B cell (primary cell): Measurements from ENCODE around the gene FRMD4A. TPM values are rescaled to one million over a fixed set of nuclear protein-coding genes. Genes with fewer than 3 reads are reported as not detected.

ENCODE experiments used
- ATAC-seq: fragments of 200-7000 bp; cut with Tn5 transposase; one replicate; pipeline ENCODE4 v1.10.0; 2021; ENCODE audit warnings: low read depth, mild to moderate bottlenecking, moderate number of reproducible peaks, moderate library complexity
- CTCF ChIA-PET: fragments of 350-600 bp; sonication (Branson Sonifier 250); formaldehyde crosslinking; loops from one replicate; lab custom pipeline; 2021; ENCODE audit warnings: antibody characterized with exemption, inconsistent platforms; lab: Charles Lee
- POLR2A ChIA-PET: fragments of 350-600 bp; sonication (Branson Sonifier 250); formaldehyde crosslinking; loops from one replicate; lab custom pipeline; 2021; ENCODE audit warnings: antibody characterized with exemption; lab: Charles Lee
- DNase-seq: peaks from one replicate; pipeline ENCODE4 v3.0.0; 2013
- H2AFZ ChIP-seq: 2 replicates; pipeline ENCODE4 v1.6.1; 2012; ENCODE audit warnings: mild to moderate bottlenecking, low read depth, low read length; ENCODE audit not compliant: insufficient read depth, poor library complexity, severe bottlenecking
- H3K27ac ChIP-seq, 2 donors: 1 replicate in 1 of 2; 2 replicates in 1 of 2; pipeline ENCODE4 v1.5.1; 2012 to 2013; ENCODE audit warnings: low read length in 2 of 2, mild to moderate bottlenecking in 2 of 2, moderate library complexity in 1 of 2
- H3K27me3 ChIP-seq, 4 experiments: fragments of 200-600 bp in 1 of 4; sonication (generic) in 1 of 4; replicated peaks in 1 of 4; 1 replicate in 2 of 4; 2 replicates in 2 of 4; pipeline versions ENCODE4 v1.6.1 to v1.7.0; 2013 to 2016; ENCODE audit warnings: low read length in 3 of 4, mild to moderate bottlenecking in 2 of 4, mixed read lengths in 1 of 4, moderate library complexity in 1 of 4; ENCODE audit not compliant: insufficient read depth in 4 of 4, control insufficient read depth in 3 of 4; ENCODE audit errors: control extremely low read depth in 1 of 4
- H3K36me3 ChIP-seq, 2 experiments: replicated peaks in 1 of 2; 1 replicate in 1 of 2; 2 replicates in 1 of 2; pipeline versions ENCODE4 v1.6.1 to v1.7.1; 2013; ENCODE audit warnings: low read length in 1 of 2; ENCODE audit not compliant: insufficient read depth in 2 of 2, control insufficient read depth in 1 of 2; ENCODE audit errors: control extremely low read depth in 1 of 2, extremely low read depth in 1 of 2
- H3K4me1 ChIP-seq, 2 donors: fragments of 200-600 bp in 1 of 2; sonication (generic) in 1 of 2; 1 replicate in 1 of 2; 2 replicates in 1 of 2; pipeline versions ENCODE4 v1.5.1 to v1.6.1; 2013 to 2017; ENCODE audit warnings: low read length in 2 of 2; ENCODE audit not compliant: control insufficient read depth in 2 of 2, insufficient read depth in 2 of 2
- H3K4me2 ChIP-seq: replicated peaks from 2 replicates; pipeline ENCODE3; 2012; ENCODE audit warnings: mild to moderate bottlenecking, low read depth, low read length; ENCODE audit not compliant: poor library complexity, severe bottlenecking
- H3K4me3 ChIP-seq, 5 experiments: fragments of 200-600 bp in 1 of 5; sonication (generic) in 1 of 5; 1 replicate in 3 of 5; 2 replicates in 2 of 5; pipeline versions ENCODE4 v1.5.1 to v1.7.0; 2011 to 2016; ENCODE audit warnings: low read length in 4 of 5, mild to moderate bottlenecking in 4 of 5, low read depth in 2 of 5, control low read depth in 1 of 5, moderate library complexity in 1 of 5; ENCODE audit not compliant: insufficient read depth in 1 of 5; ENCODE audit errors: control extremely low read depth in 1 of 5, extremely low read depth in 1 of 5
- H3K79me2 ChIP-seq: fragments of 200-600 bp; sonication (generic); one replicate; pipeline ENCODE4 v1.6.0; 2016; ENCODE audit warnings: low read length; ENCODE audit not compliant: control insufficient read depth, insufficient read depth
- H3K9ac ChIP-seq: fragments of 200-600 bp; sonication (generic); 2 replicates; pipeline ENCODE4 v1.6.1; 2017; ENCODE audit warnings: mild to moderate bottlenecking, low read length, moderate library complexity
- H3K9me3 ChIP-seq, 3 donors: one replicate each; pipeline versions ENCODE4 v1.6.1 to v1.7.1; 2013; ENCODE audit warnings: low read length in 2 of 3; ENCODE audit not compliant: control insufficient read depth in 2 of 3, insufficient read depth in 1 of 3; ENCODE audit errors: control extremely low read depth in 1 of 3
- H4K20me1 ChIP-seq: 2 replicates; pipeline ENCODE4 v1.6.0; 2012; ENCODE audit warnings: mild to moderate bottlenecking, low read length; ENCODE audit not compliant: insufficient read depth, control insufficient read depth, poor library complexity, severe bottlenecking
- H3K27ac Mint-ChIP-seq: one replicate; pipeline ENCODE4 v1.8.0; 2021; ENCODE audit warnings: mixed read lengths
- H3K27me3 Mint-ChIP-seq: one replicate; pipeline ENCODE4 v1.8.0; 2021; ENCODE audit warnings: mixed read lengths
- H3K4me1 Mint-ChIP-seq: one replicate; pipeline ENCODE4 v1.8.0; 2021; ENCODE audit warnings: mixed read lengths
- H3K4me3 Mint-ChIP-seq: one replicate; pipeline ENCODE4 v1.8.0; 2021; ENCODE audit warnings: mixed read lengths
- H3K9me3 Mint-ChIP-seq: one replicate; pipeline ENCODE4 v1.8.0; 2022; ENCODE audit warnings: mixed read lengths; ENCODE audit not compliant: insufficient read depth
- CTCF ChIP-seq: fragments of 200-600 bp; IDR thresholded peaks from one replicate; pipeline ENCODE4 v1.8.0; 2022; ENCODE audit warnings: antibody characterized with exemption, mild to moderate bottlenecking
- EZH2 ChIP-seq: IDR thresholded peaks from 2 replicates; pipeline ENCODE4 v1.6.1; 2012; ENCODE audit warnings: borderline replicate concordance, low read depth, mild to moderate bottlenecking, moderate library complexity, low read length; ENCODE audit not compliant: insufficient read depth, poor library complexity, severe bottlenecking
- WGBS: methylation state at CpG from one replicate; pipeline ENCODE4 v1.1.5; 2013; ENCODE audit warnings: missing lambda C conversion rate; ENCODE audit not compliant: insufficient coverage; 5-methylcytosine and 5-hydroxymethylcytosine counted together
- intact Hi-C: fragments of 100-400 bp; cut with micrococcal nuclease; formaldehyde crosslinking; loops from one replicate; pipeline ENCODE4 v1.10.0; 2022
- polyA plus RNA-seq: library from polyadenylated mRNA; depleted of rRNA; stranded (reverse); fragments of >200 nt; gene quantifications from 2 replicates; pipeline ENCODE4 v1.2.3, GENCODE V29; 2012
- total RNA-seq, 2 donors: library from RNA; stranded (reverse); fragments of 120-200 nt in 1 of 2; gene quantifications; 1 replicate in 1 of 2; 2 replicates in 1 of 2; pipeline versions ENCODE4 v1.2.3 to v1.2.4, GENCODE V29; 2013 to 2022

The FRMD4A gene
- total and polyA plus RNA-seq, 2 donors (not counting 1 experiment from before 2014, with no cell fraction given), result 0.76 to 3.4 TPM

GRCh38 chr10:13839430-13839990 is 491.2 kb downstream of the FRMD4A start:
- ChIA-PET POLR2A (no interaction called here), CTCF (no interaction called here)
- H3K27ac ChIP-seq, result no peak overlapping the region
- Mint-ChIP-seq H3K27ac (no peak overlapping the region), H3K9me3 (peaks cover 8% of the 10 kb centered on the region), H3K4me1 (peaks cover 4% of the 10 kb centered on the region), H3K27me3 (peaks cover 10% of the 10 kb centered on the region), H3K4me3 (no peak overlapping the region)
- DNase-seq (no peak), ATAC-seq (no peak)
- H3K4me2 ChIP-seq, result no peak overlapping the region
- H4K20me1 ChIP-seq, result no peaks in the 10 kb centered on the region
- H3K27me3 ChIP-seq, result no peaks in the 10 kb centered on the region
- no peaks in the 10 kb centered on the region for H3K36me3 ChIP-seq
- H3K4me3 ChIP-seq, result no peak overlapping the region
- H3K4me1 ChIP-seq, result no peaks in the 10 kb centered on the region
- peaks cover 0 to 10% (median 9%) of the 10 kb centered on the region in 3 donors for H3K9me3 ChIP-seq
- H3K9ac ChIP-seq, result no peak overlapping the region
- 95% methylated on average over 8 of the region's 9 CpGs for WGBS
- no peak overlapping the region for H2AFZ ChIP-seq
- intact Hi-C loops, result no loop called here
- TF ChIP-seq EZH2 (no peak), CTCF (no peak)
- no peaks in the 10 kb centered on the region for H3K79me2 ChIP-seq

- ChIA-PET CTCF (no interaction called here), POLR2A (no interaction called here)
- no peaks in the 10 kb centered on the region for H3K27me3 ChIP-seq
- H3K36me3 ChIP-seq, result no peaks in the 10 kb centered on the region
- Mint-ChIP-seq H3K4me3 (no peak overlapping the region), H3K27ac (no peak overlapping the region), H3K27me3 (peaks cover 10% of the 10 kb centered on the region), H3K9me3 (peaks cover 8% of the 10 kb centered on the region), H3K4me1 (peaks cover 9% of the 10 kb centered on the region)
- DNase-seq (no peak), ATAC-seq (no peak)
- no peak overlapping the region for H2AFZ ChIP-seq
- no peak overlapping the region for H3K27ac ChIP-seq
- H3K79me2 ChIP-seq, result no peaks in the 10 kb centered on the region
- peaks cover 0 to 10% (median 9%) of the 10 kb centered on the region in 3 donors for H3K9me3 ChIP-seq
- no peaks in the 10 kb centered on the region for H3K4me1 ChIP-seq
- intact Hi-C loops, result no loop called here
- no peak overlapping the region for H3K4me3 ChIP-seq
- no peak overlapping the region for H3K4me2 ChIP-seq
- no peak overlapping the region for H3K9ac ChIP-seq
- H4K20me1 ChIP-seq, result no peaks in the 10 kb centered on the region
- TF ChIP-seq CTCF, result no peak
- no peak for TF ChIP-seq EZH2
These were observed 491.7 kb downstream of the FRMD4A start for GRCh38 chr10:13839030-13839429.
